Inflammatory macrophage treated with lipopolysaccharide for 1 hour (primary cell): Measurements from ENCODE around the gene USF2.
A peak's percentile ranks its signal among the peaks of the same experiment; 100 is the strongest.
"Not testable (repeated sequence)": the region's sequence is repeated elsewhere in the genome, so short reads cannot be mapped to it uniquely, and the experiment has no call there.

ENCODE experiments used
- DNase-seq, 2 donors: peaks; one replicate each; pipeline ENCODE4 v3.0.0-alpha.2; 2020 to 2022

USF2 gene

GRCh38 chr19:35266520-35267352 lies 2.0 kb upstream of the USF2 start:
- no peak for DNase-seq

GRCh38 chr19:35267353-35267817 lies 1.4 kb upstream of the USF2 start:
- no peak for DNase-seq

- peak; percentile 57 to 75 for DNase-seq
Observed at GRCh38 chr19:35267818-35268535, 785 bp upstream of the USF2 start.

- DNase-seq = peak; percentile 58 to 59
Observed at GRCh38 chr19:35269438-35270117, 816 bp downstream of the USF2 start.

GRCh38 chr19:35270381-35270811 lies 1.6 kb downstream of the USF2 start:
- DNase-seq = no peak

GRCh38 chr19:35271546-35271945 lies 2.8 kb downstream of the USF2 start:
- DNase-seq = no peak

- DNase-seq = peak; percentile 50 to 54
Observed at GRCh38 chr19:35272122-35272719, 3.5 kb downstream of the USF2 start.

GRCh38 chr19:35272954-35273649 lies 4.3 kb downstream of the USF2 start:
- no peak for DNase-seq

- peak in 1 of 2 donors; percentile 24 for DNase-seq
Observed at GRCh38 chr19:35273686-35274259, 5.0 kb downstream of the USF2 start.

- DNase-seq = no peak
Observed at GRCh38 chr19:35274323-35274722, 5.6 kb downstream of the USF2 start.

GRCh38 chr19:35276706-35277281 lies 8.0 kb downstream of the USF2 start:
- no peak for DNase-seq

GRCh38 chr19:35278578-35279284 lies 10.0 kb downstream of the USF2 start:
- no peak for DNase-seq

- no peak for DNase-seq
Observed at GRCh38 chr19:35279374-35279773, 10.6 kb downstream of the USF2 start.

- no peak for DNase-seq
Observed at GRCh38 chr19:35279985-35280821, 11.4 kb downstream of the USF2 start.

- DNase-seq = no peak
Observed at GRCh38 chr19:35281303-35281702, 12.5 kb downstream of the USF2 start.

- DNase-seq = no peak
Observed at GRCh38 chr19:35284153-35285094, 15.7 kb downstream of the USF2 start.

- DNase-seq = peak; percentile 27 to 43
Observed at GRCh38 chr19:35285095-35285449, 16.3 kb downstream of the USF2 start.

GRCh38 chr19:35285465-35285864 lies 16.7 kb downstream of the USF2 start:
- not testable (repeated sequence) for DNase-seq

- not testable (repeated sequence) for DNase-seq
Observed at GRCh38 chr19:35286101-35286500, 17.3 kb downstream of the USF2 start.
